ENCODE data around the gene LSM8.
"Not testable (repeated sequence)": the region's sequence is repeated elsewhere in the genome, so short reads cannot be mapped to it uniquely, and the experiment has no call there.

Gene LSM8

DNA sequence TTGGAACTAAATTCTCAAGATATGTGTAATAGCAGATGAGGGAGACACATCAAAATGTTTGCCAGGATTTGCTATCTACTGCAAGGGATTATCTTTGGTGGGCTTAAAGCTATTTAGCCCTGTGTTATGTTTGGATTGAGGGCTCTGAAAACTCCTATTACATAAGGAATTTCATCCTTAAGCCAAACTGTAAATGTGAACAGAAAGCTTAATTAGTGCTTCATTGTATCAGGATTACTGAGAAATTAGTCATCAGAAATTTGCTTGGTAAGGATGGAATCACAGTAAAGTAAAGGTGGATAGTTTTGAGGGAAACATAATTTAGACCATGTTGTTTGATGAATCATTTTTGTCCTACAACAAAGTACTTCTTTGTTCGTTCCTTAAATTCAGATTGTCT is 48.9 kb downstream of the LSM8 start:
- Mint-ChIP-seq H3K27me3 (no peaks in the 10 kb centered on the region), H3K27ac (no peak overlapping the region), H3K36me3 (ENCODE audit: low read depth) (no peaks in the 10 kb centered on the region)

DNA sequence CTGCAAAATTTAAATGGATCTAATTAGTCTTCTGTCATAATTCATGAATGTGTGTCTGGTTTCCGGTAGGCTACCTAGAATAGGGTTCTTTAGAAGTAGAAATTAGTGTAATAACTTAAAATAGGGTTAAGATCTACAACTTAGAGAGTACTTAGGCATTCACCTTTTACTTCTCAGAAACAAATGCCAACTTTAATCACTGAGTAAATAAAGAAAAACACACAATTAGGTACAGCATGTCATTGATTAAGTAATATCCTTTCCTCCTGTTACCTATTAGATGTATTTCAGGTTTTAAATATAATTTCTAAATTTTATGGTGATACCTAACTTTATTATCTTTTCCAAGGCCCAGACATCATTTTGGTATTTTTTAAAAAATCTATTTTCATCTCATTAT is 49.8 kb downstream of the LSM8 start:
- no peak overlapping the region for H3K27ac Mint-ChIP-seq
- H3K9me3 Mint-ChIP-seq = no peaks in the 10 kb centered on the region
- H3K4me3 Mint-ChIP-seq = no peak overlapping the region
- no peaks in the 10 kb centered on the region for H3K4me1 Mint-ChIP-seq (ENCODE audit: low read depth)
- no peaks in the 10 kb centered on the region for H3K27me3 Mint-ChIP-seq
- no peaks in the 10 kb centered on the region for H3K36me3 Mint-ChIP-seq (ENCODE audit: low read depth)

More for the DNA sequence above, 48.9 kb downstream of the LSM8 start:
- no peaks in the 10 kb centered on the region for H3K4me1 Mint-ChIP-seq (ENCODE audit: low read depth)
- H3K9me3 Mint-ChIP-seq = no peaks in the 10 kb centered on the region
- no peak overlapping the region for H3K4me3 Mint-ChIP-seq

DNA sequence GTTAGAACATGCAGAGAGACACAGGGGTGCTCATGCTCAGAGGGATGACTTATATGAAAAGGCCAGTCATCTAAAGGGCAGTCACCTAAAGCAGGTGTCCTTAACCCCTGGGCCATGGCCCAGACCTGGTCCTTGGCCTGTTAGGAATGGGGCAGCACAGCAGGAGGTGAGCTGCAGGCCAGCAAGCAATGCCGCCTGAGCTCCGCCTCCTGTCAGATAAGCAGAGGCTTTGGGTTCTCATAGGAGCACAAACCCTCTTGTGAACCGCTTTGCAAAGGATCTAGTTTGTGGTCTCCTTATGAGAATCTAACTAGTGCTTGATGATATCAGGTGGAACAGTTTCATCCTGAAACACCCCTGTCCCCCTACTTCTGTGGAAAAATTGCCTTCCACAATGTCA is 55.0 kb downstream of the LSM8 start:
- Mint-ChIP-seq H3K27me3 (no peaks in the 10 kb centered on the region), H3K9me3 (no peaks in the 10 kb centered on the region), H3K27ac (no peak overlapping the region), H3K4me3 (no peak overlapping the region), H3K4me1 (ENCODE audit: low read depth) (no peaks in the 10 kb centered on the region), H3K36me3 (ENCODE audit: low read depth) (no peaks in the 10 kb centered on the region)

DNA sequence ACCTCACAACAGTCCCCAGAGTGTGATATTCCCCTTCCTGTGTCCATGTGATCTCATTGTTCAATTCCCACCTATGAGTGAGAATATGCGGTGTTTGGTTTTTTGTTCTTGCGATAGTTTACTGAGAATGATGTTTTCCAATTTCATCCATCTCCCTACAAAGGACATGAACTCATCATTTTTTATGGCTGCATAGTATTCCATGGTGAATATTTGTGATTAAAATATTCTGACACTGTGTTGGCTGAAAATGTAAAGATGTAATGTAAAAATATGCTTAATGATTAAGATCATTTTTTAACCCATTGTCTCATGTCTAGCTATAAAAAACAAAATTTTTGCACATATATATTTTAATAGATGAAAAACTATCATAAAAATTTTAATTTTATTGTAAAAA is 56.4 kb downstream of the LSM8 start:
- H3K4me3 Mint-ChIP-seq; H3K9me3 Mint-ChIP-seq; H3K4me1 Mint-ChIP-seq (ENCODE audit: low read depth); H3K27me3 Mint-ChIP-seq; H3K36me3 Mint-ChIP-seq (ENCODE audit: low read depth); H3K27ac Mint-ChIP-seq: not testable (repeated sequence)
